HepG2 (cell line): ENCODE measurements around the gene LRRC72. TPM values are rescaled to one million over a fixed set of nuclear protein-coding genes. Genes with fewer than 3 reads are reported as not detected.

Source experiments
- ATAC-seq: fragments of 200-7000 bp; cut with Tn5 transposase; 3 replicates; pipeline ENCODE4 v1.9.1; 2020; ENCODE audit warnings: mild to moderate bottlenecking, moderate library complexity
- BruUV-seq: library from RNA; stranded (reverse); fragments of 400-500 nt; replicated peaks from 2 replicates; lab custom pipeline; 2021; lab: Mats Ljungman, UMichigan
- CTCF ChIA-PET: fragments of 300-600 bp; formaldehyde crosslinking; extraction: SDS; loops from one replicate; lab custom pipeline; 2021; ENCODE audit warnings: low total read pairs, inconsistent platforms, low intra/inter-chr PET ratio; lab: Yijun Ruan, JAX
- POLR2A ChIA-PET: fragments of 350-600 bp; sonication (Branson Sonifier 250); formaldehyde crosslinking; loops from one replicate; lab custom pipeline; 2020; ENCODE audit warnings: antibody characterized with exemption, inconsistent platforms; lab: Yijun Ruan, JAX
- DNase-seq: peaks from one replicate; pipeline ENCODE4 v3.0.0-alpha.2; 2015; ENCODE audit warnings: low spot score
- FAIRE-seq: peaks from 3 replicates; lab custom pipeline; 2011; peaks lifted over from hg19 to GRCh38; lab: Jason Lieb, UNC
- H2AFZ ChIP-seq: one replicate; pipeline ENCODE4 v1.6.1; 2011; ENCODE audit warnings: low read length, inconsistent platforms
- H3K27ac ChIP-seq: fragments of 300-600 bp; 3 replicates; pipeline ENCODE4 v1.8.0; 2011; ENCODE audit warnings: mixed run types, mild to moderate bottlenecking, mixed read lengths, low read length, inconsistent platforms; ENCODE audit not compliant: insufficient read depth; ENCODE audit errors: extremely low read length
- H3K27me3 ChIP-seq, 2 experiments: fragments of 200-600 bp in 1 of 2; 2 replicates in 1 of 2; 3 replicates in 1 of 2; pipeline versions ENCODE4 v1.6.0 to v1.8.0; 2011; ENCODE audit warnings: low read length in 2 of 2, mild to moderate bottlenecking in 2 of 2, moderate library complexity in 2 of 2, inconsistent platforms in 1 of 2; ENCODE audit not compliant: insufficient read depth in 2 of 2, control insufficient read depth in 1 of 2
- H3K36me3 ChIP-seq, 2 experiments: fragments of 200-600 bp in 1 of 2; replicated peaks in 1 of 2; 2 replicates in 1 of 2; 3 replicates in 1 of 2; pipeline versions ENCODE4 v1.5.1 to v1.8.0; 2011; ENCODE audit warnings: low read length in 2 of 2, inconsistent platforms in 1 of 2; ENCODE audit not compliant: insufficient read depth in 2 of 2, control insufficient read depth in 1 of 2
- H3K4me1 ChIP-seq: 2 replicates; pipeline ENCODE4 v1.5.1; 2012; ENCODE audit warnings: low read length, inconsistent platforms; ENCODE audit not compliant: insufficient read depth
- H3K4me2 ChIP-seq: 2 replicates; pipeline ENCODE4 v1.6.0; 2011; ENCODE audit warnings: low read depth, low read length, inconsistent platforms
- H3K4me3 ChIP-seq, 3 experiments: fragments of 200-600 bp in 1 of 3; sonication (generic), shearing (Covaris generic) in 1 of 3; replicated peaks in 1 of 3; 2 replicates each; pipeline ENCODE4 v1.5.1; 2011 to 2016; ENCODE audit warnings: low read length in 3 of 3, inconsistent platforms in 2 of 3, low read depth in 2 of 3, mild to moderate bottlenecking in 2 of 3, control low read depth in 1 of 3, mixed read lengths in 1 of 3; ENCODE audit not compliant: insufficient read depth in 1 of 3
- H3K79me2 ChIP-seq: one replicate; pipeline ENCODE4 v1.6.1; 2011; ENCODE audit warnings: low read length, inconsistent platforms; ENCODE audit not compliant: insufficient read depth
- H3K9ac ChIP-seq: 2 replicates; pipeline ENCODE4 v1.6.0; 2011; ENCODE audit warnings: mild to moderate bottlenecking, low read depth, low read length, inconsistent platforms; ENCODE audit not compliant: insufficient read depth
- H3K9me3 ChIP-seq: 2 replicates; pipeline ENCODE4 v1.5.1; 2012; ENCODE audit warnings: mild to moderate bottlenecking, low read length
- H4K20me1 ChIP-seq: 2 replicates; pipeline ENCODE4 v1.6.0; 2011; ENCODE audit warnings: inconsistent platforms, mild to moderate bottlenecking, low read length, moderate library complexity; ENCODE audit not compliant: insufficient read depth
- CREB1 ChIP-seq, 2 experiments: fragments of 450-650 bp in 1 of 2; IDR thresholded peaks; 2 replicates each; pipeline ENCODE4 v1.6.1; 2016 to 2017; ENCODE audit warnings: control low read depth in 1 of 2, mild to moderate bottlenecking in 1 of 2, missing compliant biosample characterization in 1 of 2, missing genetic modification characterization in 1 of 2
- HOXA3 ChIP-seq: sonication (generic); formaldehyde crosslinking; IDR thresholded peaks from 2 replicates; pipeline ENCODE4 v1.5.0; 2020; ENCODE audit warnings: missing genetic modification reagents
- KLF6 ChIP-seq: IDR thresholded peaks from 2 replicates; pipeline ENCODE4 v1.8.0; 2016; ENCODE audit warnings: missing biosample characterization, missing genetic modification reagents
- MTA3 ChIP-seq: sonication (generic); formaldehyde crosslinking; IDR thresholded peaks from 2 replicates; pipeline ENCODE4 v1.4.0; 2020; ENCODE audit warnings: missing genetic modification reagents
- NPAS2 ChIP-seq: sonication (generic); formaldehyde crosslinking; IDR thresholded peaks from 2 replicates; pipeline ENCODE4 v1.8.0; 2022; ENCODE audit warnings: mild to moderate bottlenecking, missing genetic modification reagents, borderline replicate concordance
- RAD51 ChIP-seq: fragments of 450-650 bp; IDR thresholded peaks from 2 replicates; pipeline ENCODE4 v1.6.1; 2016; ENCODE audit warnings: borderline replicate concordance
- SAP130 ChIP-seq: IDR thresholded peaks from 2 replicates; pipeline ENCODE4 v1.6.1; 2016; ENCODE audit warnings: low read depth
- SCMH1 ChIP-seq: sonication (generic); formaldehyde crosslinking; IDR thresholded peaks from 2 replicates; pipeline ENCODE4 v1.9.0; 2021; ENCODE audit warnings: missing genetic modification reagents, mild to moderate bottlenecking, borderline replicate concordance
- TAF15 ChIP-seq: fragments of 200-400 bp; formaldehyde crosslinking; IDR thresholded peaks from one replicate; pipeline ENCODE4 v1.6.1; 2018; ENCODE audit warnings: mild to moderate bottlenecking, low read depth, low read length; ENCODE audit not compliant: poor library complexity, severe bottlenecking
- ZFAT ChIP-seq: sonication (generic); formaldehyde crosslinking; conservative IDR thresholded peaks from 2 replicates; pipeline ENCODE4 v1.8.1; 2023; ENCODE audit warnings: missing genetic modification reagents, inconsistent platforms
- ZFP41 ChIP-seq: sonication (generic); formaldehyde crosslinking; IDR thresholded peaks from 2 replicates; pipeline ENCODE4 v1.4.0; 2020; ENCODE audit warnings: mild to moderate bottlenecking, missing genetic modification reagents, borderline replicate concordance
- ZNF816 ChIP-seq: sonication (generic); formaldehyde crosslinking; IDR thresholded peaks from 2 replicates; pipeline ENCODE4 v1.8.0; 2022; ENCODE audit warnings: missing genetic modification reagents, mild to moderate bottlenecking, borderline replicate concordance
- ZNF891 ChIP-seq: sonication (generic); formaldehyde crosslinking; IDR thresholded peaks from 2 replicates; pipeline ENCODE4 v1.5.0; 2020; ENCODE audit warnings: mild to moderate bottlenecking, missing genetic modification reagents
- WGBS: methylation state at CpG from one replicate; pipeline ENCODE4 v1.1.6; 2017; ENCODE audit warnings: low lambda C conversion rate; 5-methylcytosine and 5-hydroxymethylcytosine counted together
- in situ Hi-C: cut with HindIII; loops from 2 replicates; pipeline ENCODE4 v1.10.0; 2017; ENCODE audit warnings: low pct_unique_long_range_greater_than_20kb; ENCODE audit not compliant: extremely low pct_ligation_motif_present
- intact Hi-C: fragments of 100-400 bp; cut with micrococcal nuclease; formaldehyde crosslinking; loops from one replicate; pipeline ENCODE4 v1.10.0; 2022; ENCODE audit not compliant: unreplicated experiment
- polyA plus RNA-seq, 8 experiments: library from polyadenylated mRNA; depleted of rRNA in 3 of 8; stranded (reverse) in 7 of 8; unstranded in 1 of 8; fragments of >200 nt; fragmentation: Illumina TruSeq in 4 of 8; extraction: Trizol in 4 of 8; gene quantifications; 2 replicates each; pipeline versions ENCODE4 v1.2.1 to v1.2.3, GENCODE V29; 2011 to 2016; ENCODE audit warnings: low read depth in 4 of 8, missing spikeins in 1 of 8, mixed read lengths in 1 of 8; ENCODE audit not compliant: insufficient read depth in 1 of 8
- total RNA-seq, 5 experiments: library from RNA; depleted of rRNA; stranded (reverse); fragments of >200 nt; fragmentation: Illumina TruSeq; extraction: Trizol; gene quantifications; 2 replicates each; pipeline ENCODE4 v1.2.3, GENCODE V29; 2016; ENCODE audit warnings: low read depth in 1 of 5
- TF ChIP-seq, protein P1 (sequence below): sonication (generic); formaldehyde crosslinking; IDR thresholded peaks from 2 replicates; pipeline ENCODE4 v1.4.0; 2020; ENCODE audit warnings: mild to moderate bottlenecking, missing genetic modification reagents
- TF ChIP-seq, protein P2 (sequence below): sonication (generic); formaldehyde crosslinking; IDR thresholded peaks from 2 replicates; pipeline ENCODE4 v1.9.0; 2021; ENCODE audit warnings: missing genetic modification reagents, mild to moderate bottlenecking, borderline replicate concordance

The LRRC72 gene
- total and polyA plus RNA-seq, 2 of the 13 experiments (the other 11 are each of a cell fraction or from before 2014, with no cell fraction given), result not detected

DNA sequence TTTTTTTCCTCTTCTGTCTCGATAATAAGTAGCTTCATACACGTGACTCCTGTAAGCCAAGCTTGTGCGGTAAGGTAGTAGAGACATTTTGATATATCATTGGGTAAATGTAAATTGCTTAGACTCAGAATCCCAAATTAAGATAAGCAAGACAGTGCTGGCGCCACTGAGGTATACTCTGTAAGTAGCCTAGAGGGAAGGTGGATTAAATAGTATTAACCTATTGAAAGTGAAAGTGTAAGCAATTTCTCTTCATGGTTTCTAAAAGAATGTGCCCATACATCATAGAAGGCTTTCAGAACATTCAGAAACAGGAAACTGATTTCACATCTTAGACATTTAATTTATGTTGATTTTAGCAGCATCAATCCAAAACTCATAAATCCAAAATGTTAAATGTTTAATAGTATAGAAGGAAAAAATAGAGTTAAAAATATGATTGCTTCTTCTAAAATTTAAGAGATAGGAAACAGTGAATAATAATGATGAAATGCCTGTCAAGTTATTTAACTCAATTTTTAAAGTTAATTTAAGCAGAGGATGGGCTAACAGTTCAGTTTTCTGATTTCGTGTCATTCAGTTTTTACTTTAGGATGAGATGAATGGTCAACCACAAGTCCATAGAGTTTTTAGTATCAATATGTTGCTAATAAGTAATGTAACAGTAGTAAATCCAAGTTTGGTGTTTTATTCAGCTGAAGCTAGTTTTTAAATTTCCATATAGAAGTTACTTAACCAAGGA, 36.8 kb downstream of the LRRC72 start (continued):
- TF ChIP-seq ZNF816 (CRISPR knock-in tag) (no peak), ZFP41 (CRISPR knock-in tag) (no peak), SCMH1 (CRISPR knock-in tag) (no peak), NPAS2 (CRISPR knock-in tag) (no peak)
- TF ChIP-seq, protein P1, sequence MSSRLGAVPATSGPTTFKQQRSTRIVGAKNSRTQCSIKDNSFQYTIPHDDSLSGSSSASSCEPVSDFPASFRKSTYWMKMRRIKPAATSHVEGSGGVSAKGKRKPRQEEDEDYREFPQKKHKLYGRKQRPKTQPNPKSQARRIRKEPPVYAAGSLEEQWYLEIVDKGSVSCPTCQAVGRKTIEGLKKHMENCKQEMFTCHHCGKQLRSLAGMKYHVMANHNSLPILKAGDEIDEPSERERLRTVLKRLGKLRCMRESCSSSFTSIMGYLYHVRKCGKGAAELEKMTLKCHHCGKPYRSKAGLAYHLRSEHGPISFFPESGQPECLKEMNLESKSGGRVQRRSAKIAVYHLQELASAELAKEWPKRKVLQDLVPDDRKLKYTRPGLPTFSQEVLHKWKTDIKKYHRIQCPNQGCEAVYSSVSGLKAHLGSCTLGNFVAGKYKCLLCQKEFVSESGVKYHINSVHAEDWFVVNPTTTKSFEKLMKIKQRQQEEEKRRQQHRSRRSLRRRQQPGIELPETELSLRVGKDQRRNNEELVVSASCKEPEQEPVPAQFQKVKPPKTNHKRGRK (CRISPR knock-in tag), result no peak
- TF ChIP-seq, protein P2, sequence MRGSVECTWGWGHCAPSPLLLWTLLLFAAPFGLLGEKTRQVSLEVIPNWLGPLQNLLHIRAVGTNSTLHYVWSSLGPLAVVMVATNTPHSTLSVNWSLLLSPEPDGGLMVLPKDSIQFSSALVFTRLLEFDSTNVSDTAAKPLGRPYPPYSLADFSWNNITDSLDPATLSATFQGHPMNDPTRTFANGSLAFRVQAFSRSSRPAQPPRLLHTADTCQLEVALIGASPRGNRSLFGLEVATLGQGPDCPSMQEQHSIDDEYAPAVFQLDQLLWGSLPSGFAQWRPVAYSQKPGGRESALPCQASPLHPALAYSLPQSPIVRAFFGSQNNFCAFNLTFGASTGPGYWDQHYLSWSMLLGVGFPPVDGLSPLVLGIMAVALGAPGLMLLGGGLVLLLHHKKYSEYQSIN (CRISPR knock-in tag), result no peak

DNA sequence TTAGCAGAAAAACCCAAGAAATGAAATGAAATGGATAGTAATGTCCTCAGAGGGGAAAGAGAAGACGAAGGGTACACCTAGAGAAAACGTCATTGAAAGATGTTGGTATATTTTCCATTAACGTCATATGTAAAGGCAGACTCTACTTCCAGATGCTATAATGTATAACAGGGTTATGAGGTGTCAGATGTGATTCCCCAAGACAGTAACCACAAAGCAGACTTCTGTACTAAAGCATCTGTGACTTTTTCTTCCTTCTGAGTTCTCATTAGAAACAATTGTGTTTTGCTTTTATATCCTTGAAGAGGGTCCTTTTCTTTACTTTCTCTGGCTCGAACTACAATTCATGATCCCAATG, 37.4 kb downstream of the LRRC72 start:
- BruUV-seq, result no TSS peak
- no peak for FAIRE-seq
- H3K4me3 ChIP-seq, result no peak overlapping the region
- CTCF ChIA-PET, result interaction anchor here (3.0 to 3.1 kb wide), 2 partner anchors 132 to 486 kb away, joined by 19 to 39 read pairs; no protein-coding TSS in a partner anchor
- no peaks in the 10 kb centered on the region for H3K36me3 ChIP-seq
- H3K27ac ChIP-seq, result no peak overlapping the region
- H2AFZ ChIP-seq, result no peak overlapping the region
- H3K9ac ChIP-seq, result no peak overlapping the region
- DNase-seq, result no peak
- WGBS, result 6% methylated on average over 4 of the region's 4 CpGs
- intact Hi-C loops, result no loop called here
- H3K79me2 ChIP-seq, result no peaks in the 10 kb centered on the region
- H3K27me3 ChIP-seq, result no peaks in the 10 kb centered on the region
- H3K9me3 ChIP-seq, result no peaks in the 10 kb centered on the region
- no peak overlapping the region for H3K4me2 ChIP-seq
- no peaks in the 10 kb centered on the region for H3K4me1 ChIP-seq
- POLR2A ChIA-PET, result interaction anchor here (1.0 kb wide), 1 partner anchor 143 kb away, joined by 6 read pairs; the partner anchor contains the start of gene CRPPA
- H4K20me1 ChIP-seq, result no peaks in the 10 kb centered on the region
- ATAC-seq, result no peak
- in situ Hi-C loops, result loop anchor here (5.0 kb wide), 1 partner anchor 487 kb away; no protein-coding TSS in a partner anchor
- TF ChIP-seq SAP130 (CRISPR knock-in tag) (no peak), HOXA3 (CRISPR knock-in tag) (no peak), ZFAT (CRISPR knock-in tag) (no peak), MTA3 (CRISPR knock-in tag) (no peak), RAD51 (no peak), KLF6 (CRISPR knock-in tag) (no peak), TAF15 (no peak), CREB1 (IDR thresholded peaks at IDR 0.05) (0 out of 2 replicates have a peak, but pooled peaks have one; percentile 2), CREB1 (CRISPR knock-in tag; IDR thresholded peaks at IDR 0.05) (no peak), ZNF891 (CRISPR knock-in tag) (no peak)
